Fibroblast of villous mesenchyme (primary cell): ENCODE results near the gene RUNX1. TPM values are rescaled to one million over a fixed set of nuclear protein-coding genes. Genes with fewer than 3 reads are reported as not detected.

Experiments used
- DNase-seq: peaks from one replicate; pipeline ENCODE4 v3.0.0-alpha.2; 2010; ENCODE audit warnings: low read depth
- H3K4me3 ChIP-seq: 2 replicates; pipeline ENCODE4 v1.5.1; 2011; ENCODE audit warnings: low read depth, mild to moderate bottlenecking, low read length
- CTCF ChIP-seq: IDR thresholded peaks from 2 replicates; pipeline ENCODE4 v1.5.1; 2012; ENCODE audit warnings: low read depth, mild to moderate bottlenecking, low read length; ENCODE audit not compliant: insufficient read depth
- total RNA-seq: library from RNA; depleted of rRNA; stranded (reverse); fragments of >200 nt; gene quantifications from 2 replicates; pipeline ENCODE4 v1.2.3, GENCODE V29; 2012

RUNX1 gene
- total RNA-seq, 1 donor = 21.6 TPM

- no peak overlapping the region for H3K4me3 ChIP-seq
- no peak for TF ChIP-seq CTCF
- no peak for DNase-seq
These were observed 308.9 kb downstream of the RUNX1 start for GRCh38 chr21:34740198-34740597.
